Nucleus accumbens (tissue), 56 donors: ENCODE results near the gene NAT8.
"Not testable (repeated sequence)": the region's sequence is repeated elsewhere in the genome, so short reads cannot be mapped to it uniquely, and the experiment has no call there.

Source experiments
- DNase-seq, 56 donors: peaks; one replicate each; lab custom pipeline; 2025; lab: John Stamatoyannopoulos, UW

NAT8 gene

DNA sequence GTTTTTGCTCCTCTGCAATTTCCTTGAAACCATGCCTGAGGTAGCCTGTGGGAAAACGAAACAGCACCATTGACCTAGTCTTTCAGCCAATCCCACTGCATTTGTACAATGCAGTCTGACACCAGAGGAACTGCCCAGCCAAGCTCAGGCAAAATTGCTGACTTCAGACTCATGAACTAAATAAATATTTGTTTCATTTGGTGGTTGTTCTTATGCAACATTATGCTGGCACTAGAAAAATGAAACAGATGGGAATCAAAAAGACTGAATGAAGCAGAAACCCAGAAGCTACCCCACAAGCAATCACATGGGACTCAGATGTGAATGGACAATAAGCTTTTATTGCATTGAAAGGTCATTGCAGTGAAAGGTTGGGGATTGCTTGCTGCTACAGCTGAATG lies 1.7 kb downstream of the NAT8 start:
- peak in 2 of 56 donors; percentile 8 to 13 for DNase-seq

- DNase-seq: no peak
Measured at GRCh38 chr2:73638429-73638828, 3.8 kb downstream of the NAT8 start.

GRCh38 chr2:73636977-73637376 lies 5.2 kb downstream of the NAT8 start:
- not testable (repeated sequence) for DNase-seq

DNA sequence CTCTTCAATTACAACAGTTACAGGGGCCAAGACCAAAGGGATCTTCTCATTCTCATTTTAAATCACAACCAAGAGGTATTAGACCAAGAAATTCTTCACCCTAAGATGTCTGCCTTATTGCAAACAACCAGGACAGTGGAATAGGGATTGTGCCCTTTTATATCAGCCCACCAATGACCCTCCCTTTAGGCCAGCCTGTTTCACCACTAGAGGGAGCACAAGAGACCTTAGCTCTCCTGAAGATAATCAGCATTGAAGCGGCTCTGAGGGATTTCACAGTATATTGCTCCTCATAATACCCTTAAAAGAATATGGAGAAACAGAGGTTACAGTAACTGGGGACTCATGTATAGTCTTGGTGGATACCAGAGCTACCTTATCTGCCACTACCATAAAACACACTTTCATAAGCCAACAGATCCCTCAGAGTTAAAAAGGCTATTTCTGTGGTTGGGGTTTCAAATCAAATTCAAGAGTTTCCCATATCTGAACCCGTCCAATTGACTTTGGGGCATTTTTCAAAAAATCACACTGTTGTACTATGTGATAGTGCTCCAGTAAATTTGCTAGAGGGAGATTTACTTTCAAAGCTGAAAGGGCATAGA lies 11.5 kb downstream of the NAT8 start:
- not testable (repeated sequence) for DNase-seq

DNA sequence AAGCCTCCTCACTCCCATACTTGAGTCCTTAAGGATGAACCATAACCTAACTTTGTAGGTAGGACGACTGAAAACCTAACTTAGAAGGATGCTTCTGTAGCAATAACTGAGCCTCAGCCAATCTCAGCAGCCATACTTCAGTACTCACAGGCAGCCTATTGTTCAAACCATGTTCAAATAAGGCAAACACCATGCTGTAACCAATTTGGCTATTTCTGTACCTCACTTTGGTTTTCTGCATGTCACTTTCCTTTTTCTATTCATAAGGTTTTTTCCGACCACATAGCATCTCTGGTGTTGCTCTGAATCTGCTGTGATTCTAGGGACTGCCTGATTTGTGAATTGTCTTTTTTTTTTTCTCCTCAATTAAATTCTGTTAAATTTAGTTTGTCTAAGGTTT lies 13.7 kb downstream of the NAT8 start:
- DNase-seq: not testable (repeated sequence)

- DNase-seq: not testable (repeated sequence)
Measured at GRCh38 chr2:73626237-73626636, 16.0 kb downstream of the NAT8 start.

DNA sequence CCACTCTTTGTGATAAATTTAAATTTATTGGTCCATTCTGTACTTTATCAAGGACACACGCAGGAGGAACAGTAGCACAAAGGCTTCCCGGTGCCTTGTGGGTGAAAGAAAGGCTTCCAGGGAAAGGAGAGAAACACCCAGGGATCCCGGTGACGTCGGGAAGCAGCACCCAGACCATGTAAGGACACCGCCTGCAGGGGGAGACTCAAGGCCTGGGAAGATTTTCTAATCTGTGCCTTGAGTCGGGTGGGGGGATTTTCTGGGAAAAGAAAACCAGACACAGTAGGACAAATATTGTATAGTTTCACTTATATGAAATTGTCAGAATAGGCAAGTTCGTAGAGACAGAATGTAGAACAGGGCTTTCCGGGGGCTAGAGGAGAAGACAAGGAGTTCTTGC lies 17.6 kb downstream of the NAT8 start:
- not testable (repeated sequence) for DNase-seq

DNA sequence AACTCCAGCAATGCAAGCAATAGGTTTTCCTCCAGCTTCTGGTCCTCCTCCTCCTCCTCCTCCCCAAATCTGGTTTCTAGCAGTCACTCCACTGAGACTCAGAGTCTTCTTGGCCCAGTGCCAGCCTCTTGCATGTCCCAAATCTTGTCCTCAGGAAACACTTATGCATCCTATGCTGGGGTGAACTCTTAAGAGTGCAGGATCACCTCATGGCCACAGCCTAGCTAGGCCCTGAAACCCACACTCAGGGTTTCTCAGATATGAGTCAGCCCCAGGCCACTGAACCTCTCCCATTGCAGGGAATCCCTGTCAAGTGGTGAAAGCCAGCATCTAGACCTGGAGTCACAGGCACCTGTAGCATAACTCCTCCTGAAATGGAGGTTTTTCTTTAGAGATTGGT lies 18.2 kb downstream of the NAT8 start:
- DNase-seq: not testable (repeated sequence)

DNA sequence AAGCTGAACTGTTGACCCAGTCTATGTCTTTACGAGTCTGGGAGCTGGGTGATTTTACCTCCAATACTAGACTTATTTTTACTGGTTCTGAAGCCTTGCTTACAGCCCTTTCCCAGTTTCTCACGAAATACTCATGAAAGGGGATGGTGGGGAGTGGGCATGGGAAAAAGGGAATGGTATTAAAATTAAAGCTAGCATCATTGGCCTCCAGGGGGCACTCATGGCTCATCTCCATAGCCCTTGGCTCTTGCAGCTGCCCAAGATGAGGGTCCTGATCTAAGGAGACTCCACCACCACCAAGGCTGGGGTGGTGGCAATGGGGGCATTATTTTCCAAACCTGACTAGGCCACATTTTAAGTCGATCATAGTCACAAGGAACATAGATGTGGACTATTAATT lies 22.3 kb downstream of the NAT8 start:
- not testable (repeated sequence) for DNase-seq

- no peak for DNase-seq
Measured at GRCh38 chr2:73614997-73615396, 27.2 kb downstream of the NAT8 start.

DNA sequence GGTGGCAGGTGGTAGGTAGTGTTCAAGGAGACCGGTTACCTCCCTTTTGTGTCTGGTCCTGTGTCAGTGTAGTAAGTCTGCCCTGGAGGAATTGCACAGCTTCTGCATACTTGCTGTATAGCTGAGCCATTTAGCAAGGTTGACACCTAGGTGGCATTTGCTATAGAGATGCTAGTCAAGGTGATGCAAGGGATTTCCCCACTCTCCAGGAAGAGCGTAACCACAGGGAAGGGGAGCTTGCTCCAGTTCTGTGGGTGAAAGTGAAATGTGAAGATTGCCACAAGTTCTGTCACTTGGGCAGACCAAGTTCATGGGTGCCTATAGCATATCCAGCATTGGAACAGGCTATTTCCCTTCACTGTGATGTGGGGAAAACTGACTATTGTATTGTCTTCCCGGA lies 28.1 kb downstream of the NAT8 start:
- no peak for DNase-seq

DNA sequence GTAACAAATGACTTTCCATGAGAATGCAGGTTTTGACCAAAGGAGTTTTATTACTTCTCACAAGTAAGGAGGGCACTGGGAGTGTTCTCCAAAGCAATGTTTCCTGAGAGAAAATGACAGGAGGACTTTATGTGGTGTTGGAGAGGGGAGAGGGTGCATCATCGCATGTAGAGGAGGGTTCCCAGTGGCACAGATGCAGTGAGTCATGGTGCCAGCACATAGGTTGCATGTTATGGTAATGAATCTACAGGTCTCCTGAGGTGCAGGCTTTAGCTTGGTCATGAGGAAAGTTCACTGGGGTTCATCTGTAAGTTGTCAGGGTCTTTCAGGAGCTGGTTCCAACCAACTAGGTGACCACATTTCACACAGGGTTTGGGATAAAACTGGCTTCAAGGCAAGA lies 30.4 kb downstream of the NAT8 start:
- no peak for DNase-seq

DNA sequence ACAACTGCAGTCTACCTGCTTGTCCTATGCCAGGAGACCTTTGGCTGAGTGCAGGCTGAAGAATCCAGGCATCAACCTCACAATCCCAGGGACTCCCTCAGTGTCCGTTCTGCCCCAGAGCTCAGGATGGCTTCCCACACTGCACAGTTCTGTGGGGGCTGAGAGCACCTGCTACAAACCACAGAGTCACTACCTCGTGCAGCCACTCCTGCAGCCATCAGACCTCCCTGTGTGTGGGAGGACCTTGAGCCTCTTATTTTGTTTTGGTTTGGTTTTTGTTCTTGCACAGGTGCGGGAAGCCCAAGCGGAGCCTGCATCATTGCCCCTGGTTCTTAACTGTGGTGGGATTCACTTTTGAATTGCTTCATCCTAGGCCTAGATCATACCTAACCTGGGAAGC lies 31.0 kb downstream of the NAT8 start:
- DNase-seq: no peak

GRCh38 chr2:73610111-73610510 lies 32.1 kb downstream of the NAT8 start:
- DNase-seq: no peak

DNA sequence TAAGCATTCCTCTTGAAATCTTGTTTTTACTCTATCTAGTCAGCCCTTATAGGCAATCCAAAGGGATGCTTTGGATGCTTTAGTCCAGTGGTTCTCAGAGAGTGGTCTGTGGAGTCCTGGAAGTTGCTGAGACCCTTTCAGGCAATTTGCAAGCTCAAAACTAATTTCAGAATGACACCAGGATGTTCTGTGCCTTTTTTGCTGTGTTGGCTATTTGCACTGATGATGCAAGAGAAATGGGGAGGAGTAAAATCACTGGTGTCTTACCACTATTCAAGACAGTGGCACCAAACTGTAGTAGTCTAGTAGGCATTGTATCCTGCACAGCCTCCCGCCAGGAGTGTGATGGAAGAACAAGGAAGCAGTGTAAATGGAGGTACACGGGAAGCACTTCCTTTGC lies 37.6 kb downstream of the NAT8 start:
- not testable (repeated sequence) for DNase-seq

DNA sequence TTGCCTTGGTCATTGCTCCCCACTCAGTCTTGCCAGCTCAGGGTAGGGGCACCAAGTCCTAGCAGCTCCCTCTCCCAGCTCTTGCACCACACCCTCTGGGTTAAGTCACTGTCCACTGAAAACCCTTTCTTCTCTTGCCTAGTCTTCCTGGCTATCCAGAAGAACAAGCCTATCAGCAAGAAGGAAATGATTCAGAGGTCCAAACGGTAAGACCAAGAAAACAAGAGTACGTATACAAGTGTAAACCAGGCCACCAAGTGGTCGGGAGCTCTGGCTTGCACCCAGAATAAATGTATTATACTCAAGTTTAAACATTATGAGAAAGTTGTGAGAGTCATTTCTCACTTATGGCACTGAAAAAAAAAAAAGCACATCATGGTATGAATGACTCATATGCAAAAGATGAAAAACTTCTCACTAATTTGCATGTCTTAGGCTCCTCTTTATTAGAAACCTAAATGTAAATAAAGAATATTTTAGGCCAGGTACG lies 39.1 kb downstream of the NAT8 start:
- DNase-seq: not testable (repeated sequence)

DNA sequence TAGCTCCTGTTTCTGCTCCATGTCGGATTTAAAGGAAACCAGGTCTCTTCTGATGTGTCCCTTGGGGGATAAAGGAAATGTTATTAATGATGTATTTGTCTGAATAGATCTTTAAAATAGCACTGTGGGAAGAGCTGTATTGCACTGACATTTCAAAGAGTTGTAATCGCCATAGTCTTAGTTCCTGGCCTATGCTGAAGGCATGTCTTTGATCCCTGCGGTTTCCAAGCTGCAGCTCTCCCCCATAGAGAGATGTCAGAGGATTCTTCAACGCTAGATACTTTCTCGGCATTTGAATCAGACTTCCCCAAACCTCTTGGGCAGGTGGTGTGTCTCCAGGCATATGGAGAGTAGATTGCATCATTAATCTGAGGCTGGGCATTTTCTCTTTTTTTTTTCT lies 40.4 kb downstream of the NAT8 start:
- no peak for DNase-seq

DNA sequence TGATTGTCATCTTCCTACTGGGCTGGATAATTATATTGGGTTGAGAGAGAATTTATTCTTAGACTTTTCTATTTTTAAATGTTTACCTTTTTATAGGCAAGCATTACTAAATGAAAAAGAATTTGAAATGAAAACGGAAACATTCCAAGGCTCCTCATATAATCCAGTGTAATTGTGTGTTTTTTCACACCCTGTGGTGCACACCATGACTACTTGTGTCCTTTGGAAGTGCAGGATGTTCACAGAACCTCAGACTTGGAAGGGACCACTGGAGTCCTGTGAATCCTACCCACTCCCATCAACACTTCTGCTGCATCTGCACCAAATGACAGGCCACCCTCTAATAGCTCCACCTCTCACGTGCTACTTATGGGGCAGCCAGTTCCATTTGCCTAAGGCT lies 48.0 kb downstream of the NAT8 start:
- DNase-seq: no peak

- DNase-seq: no peak
Measured at GRCh38 chr2:73593680-73594079, 48.5 kb downstream of the NAT8 start.
